RWPE2 (cell line): Measurements from ENCODE around the gene ARL3.
"Not testable (repeated sequence)": the region's sequence is repeated elsewhere in the genome, so short reads cannot be mapped to it uniquely, and the experiment has no call there.

ENCODE experiments used
- ATAC-seq: fragments of 200-7000 bp; cut with Tn5 transposase; 3 replicates; pipeline ENCODE4 v1.9.1; 2021; ENCODE audit warnings: low read depth
- DNase-seq: peaks from one replicate; pipeline ENCODE4 v3.0.0-alpha.2; 2020; ENCODE audit warnings: low spot score
- H3K27ac ChIP-seq: fragments of 450-650 bp; 2 replicates; pipeline ENCODE4 v1.5.1; 2017; ENCODE audit warnings: mild to moderate bottlenecking; ENCODE audit not compliant: poor library complexity, severe bottlenecking
- H3K27me3 ChIP-seq: fragments of 250-450 bp; sonication (Bioruptor Pico); 2 replicates; pipeline ENCODE4 v1.5.1; 2021; ENCODE audit warnings: mild to moderate bottlenecking, moderate library complexity; ENCODE audit not compliant: insufficient read depth, poor library complexity, severe bottlenecking
- H3K36me3 ChIP-seq: fragments of 250-450 bp; sonication (Bioruptor Pico); 2 replicates; pipeline ENCODE4 v1.5.1; 2020; ENCODE audit warnings: low read depth, mild to moderate bottlenecking, moderate library complexity
- H3K4me1 ChIP-seq: fragments of 250-450 bp; sonication (Bioruptor Pico); 2 replicates; pipeline ENCODE4 v1.5.1; 2021; ENCODE audit warnings: mild to moderate bottlenecking, moderate library complexity; ENCODE audit not compliant: insufficient read depth, poor library complexity, severe bottlenecking
- H3K4me3 ChIP-seq: fragments of 250-450 bp; sonication (Bioruptor Pico); 2 replicates; pipeline ENCODE4 v1.5.1; 2021; ENCODE audit warnings: mild to moderate bottlenecking, moderate library complexity; ENCODE audit not compliant: severe bottlenecking
- H3K9me3 ChIP-seq: fragments of 250-450 bp; sonication (Bioruptor Pico); 2 replicates; pipeline ENCODE4 v1.5.1; 2021; ENCODE audit warnings: mild to moderate bottlenecking, moderate library complexity; ENCODE audit not compliant: severe bottlenecking
- CTCF ChIP-seq: fragments of 450-650 bp; IDR thresholded peaks from one replicate; pipeline ENCODE4 v1.5.1; 2017; ENCODE audit warnings: mild to moderate bottlenecking, moderate library complexity; ENCODE audit not compliant: poor library complexity, severe bottlenecking

ARL3 gene

DNA sequence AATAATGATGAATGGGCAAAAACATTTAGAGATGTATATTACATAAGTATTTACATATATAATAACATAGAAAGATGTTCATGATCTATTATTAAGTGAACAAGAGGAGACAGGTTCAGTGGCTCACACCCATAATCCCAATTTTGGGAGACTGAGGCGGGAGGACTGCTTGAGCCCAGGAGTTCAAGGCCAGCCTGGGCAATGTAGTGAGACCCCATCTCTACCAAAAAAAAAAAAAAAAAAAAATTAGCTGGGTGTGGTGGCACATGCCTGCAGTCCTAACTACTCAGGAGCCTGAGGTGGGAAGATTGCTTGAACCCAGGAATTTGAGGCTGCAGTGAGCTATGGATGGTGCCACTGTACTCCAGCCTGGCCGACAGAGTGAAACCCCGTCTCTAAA lies 12.4 kb downstream of the ARL3 start:
- peaks cover 41% of the 10 kb centered on the region for H3K36me3 ChIP-seq
- TF ChIP-seq CTCF: no peak
- H3K27ac ChIP-seq: no peak overlapping the region
- peaks cover 5% of the 10 kb centered on the region for H3K4me1 ChIP-seq
- ATAC-seq (no peak), DNase-seq (no peak)
- no peaks in the 10 kb centered on the region for H3K9me3 ChIP-seq
- H3K27me3 ChIP-seq: no peaks in the 10 kb centered on the region
- H3K4me3 ChIP-seq: no peak overlapping the region

DNA sequence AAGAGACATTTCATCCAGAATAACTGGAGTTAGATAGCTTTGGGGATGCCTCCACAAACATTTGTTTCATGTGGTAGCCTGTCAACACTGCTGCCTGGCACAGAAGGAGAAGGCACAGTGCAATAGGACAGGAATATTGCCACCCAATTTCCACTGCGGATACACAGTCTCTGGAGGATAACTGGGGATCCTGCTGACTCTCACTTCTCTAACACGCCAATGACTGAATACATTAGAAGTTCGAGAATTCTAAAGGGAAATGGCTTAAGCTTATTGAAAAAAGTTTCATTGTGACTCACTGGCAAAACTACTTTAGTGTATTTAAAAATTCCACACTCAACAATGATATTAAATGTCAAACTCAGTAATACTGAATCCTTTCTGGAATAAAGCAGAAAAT lies 12.9 kb downstream of the ARL3 start:
- TF ChIP-seq CTCF: no peak

DNA sequence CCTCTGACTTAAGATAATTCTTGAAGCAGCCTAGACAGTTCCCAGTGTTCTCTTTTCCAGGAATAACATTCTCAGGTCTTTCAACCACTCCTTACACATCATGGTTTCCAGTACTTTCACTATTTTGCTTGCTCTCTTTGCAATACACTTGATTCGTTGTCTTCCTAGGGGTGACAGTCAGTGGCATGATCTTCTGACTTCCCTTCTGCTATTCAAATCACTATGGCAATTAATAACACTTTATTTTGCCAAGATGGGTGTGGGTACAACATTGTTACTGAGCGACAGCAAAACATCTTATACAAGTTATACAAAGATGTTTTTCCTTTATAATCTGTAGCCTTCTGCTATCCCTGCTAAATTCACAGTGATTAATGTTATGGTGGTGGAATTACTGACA lies 15.3 kb downstream of the ARL3 start:
- Histone ChIP-seq H3K36me3 (peaks cover 47% of the 10 kb centered on the region), H3K4me1 (no peaks in the 10 kb centered on the region), H3K9me3 (no peaks in the 10 kb centered on the region), H3K27ac (no peak overlapping the region), H3K27me3 (no peaks in the 10 kb centered on the region), H3K4me3 (no peak overlapping the region)
- TF ChIP-seq CTCF: no peak
- no peak for DNase-seq
- no peak for ATAC-seq

More for the DNA sequence above, 12.9 kb downstream of the ARL3 start:
- no peak for ATAC-seq
- H3K9me3 ChIP-seq: no peaks in the 10 kb centered on the region
- H3K27ac ChIP-seq: no peak overlapping the region
- no peak overlapping the region for H3K4me3 ChIP-seq
- no peak for DNase-seq
- H3K27me3 ChIP-seq: no peaks in the 10 kb centered on the region
- H3K4me1 ChIP-seq: peaks cover 5% of the 10 kb centered on the region
- peaks cover 46% of the 10 kb centered on the region for H3K36me3 ChIP-seq

DNA sequence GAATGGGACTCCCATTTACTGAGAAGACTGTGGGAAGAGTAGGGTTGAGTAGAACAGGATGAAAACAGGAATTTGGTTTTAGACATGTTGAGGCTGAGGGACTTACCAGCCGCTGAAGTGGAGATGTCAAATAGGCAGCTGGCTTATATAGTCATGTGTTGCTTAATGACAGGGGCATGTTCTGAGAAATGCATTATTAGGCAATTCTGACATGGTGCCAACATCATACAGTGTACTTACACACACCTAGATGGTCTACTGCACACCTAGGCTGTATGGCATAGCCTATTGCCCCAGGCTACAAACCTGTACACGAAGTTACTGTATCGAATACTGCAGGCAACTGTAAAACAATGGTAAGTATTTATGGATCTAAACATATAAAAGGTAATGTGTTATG lies 17.5 kb downstream of the ARL3 start:
- TF ChIP-seq CTCF: no peak
- H3K36me3 ChIP-seq: peaks cover 48% of the 10 kb centered on the region
- ATAC-seq (peak; percentile 27; the same call in 1 of the 3 replicates), DNase-seq (no peak)
- no peaks in the 10 kb centered on the region for H3K27me3 ChIP-seq
- H3K27ac ChIP-seq: no peak overlapping the region
- H3K4me1 ChIP-seq: no peaks in the 10 kb centered on the region
- no peaks in the 10 kb centered on the region for H3K9me3 ChIP-seq
- H3K4me3 ChIP-seq: no peak overlapping the region

DNA sequence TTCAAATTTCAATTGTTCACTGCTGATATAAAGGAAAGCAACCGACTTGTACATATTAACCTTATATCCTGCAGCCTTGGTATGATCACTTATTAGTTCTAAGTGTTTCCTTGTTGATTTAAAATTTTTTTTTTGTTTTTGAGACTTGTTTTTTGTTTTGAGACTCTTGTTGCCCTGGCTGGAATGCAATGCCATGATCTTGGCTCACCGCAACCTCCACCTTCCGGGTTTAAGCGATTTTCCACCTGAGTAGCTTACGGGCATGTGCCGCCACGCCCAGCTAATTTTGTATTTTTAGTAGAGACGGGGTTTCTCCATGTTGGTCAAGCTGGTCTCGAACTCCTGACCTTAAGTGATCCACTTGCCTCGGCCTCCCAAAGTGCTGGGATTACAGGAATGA lies 18.8 kb downstream of the ARL3 start:
- DNase-seq, H3K27ac ChIP-seq, H3K4me1 ChIP-seq, H3K27me3 ChIP-seq, H3K4me3 ChIP-seq, ATAC-seq, H3K9me3 ChIP-seq: not testable (repeated sequence)
- H3K36me3 ChIP-seq: peaks cover 45% of the 10 kb centered on the region
